K562 (cell line): ENCODE measurements around the gene MYO16. TPM values are rescaled to one million over a fixed set of nuclear protein-coding genes. Genes with fewer than 3 reads are reported as not detected.
A peak's percentile ranks its signal among the peaks of the same experiment; 100 is the strongest.

Experiments
- ARID1B ChIP-seq: fragments of 450-650 bp; IDR thresholded peaks from 2 replicates; pipeline ENCODE4 v1.6.1; 2016; ENCODE audit warnings: antibody characterized with exemption, mild to moderate bottlenecking, inconsistent platforms
- E2F8 ChIP-seq: fragments of 450-650 bp; IDR thresholded peaks from 2 replicates; pipeline ENCODE4 v1.7.1; 2018; ENCODE audit warnings: mild to moderate bottlenecking, low read depth; ENCODE audit not compliant: partially characterized antibody
- FOXJ3 ChIP-seq: sonication (generic); formaldehyde crosslinking; IDR thresholded peaks from 2 replicates; pipeline ENCODE4 v1.4.0; 2020; ENCODE audit warnings: mild to moderate bottlenecking, missing genetic modification reagents
- UBTF ChIP-seq, 2 experiments: IDR thresholded peaks; 2 replicates each; pipeline ENCODE4 v1.6.1; 2012; ENCODE audit warnings: improper control_type of control experiment in 2 of 2, low read depth in 2 of 2, low read length in 2 of 2, borderline replicate concordance in 1 of 2
- ZNF133 ChIP-seq: fragments of 250-450 bp; sonication (Bioruptor Pico); IDR thresholded peaks from 2 replicates; pipeline ENCODE4 v1.4.0; 2020; ENCODE audit warnings: mild to moderate bottlenecking
- ZNF263 ChIP-seq: sonication (generic); formaldehyde crosslinking; IDR thresholded peaks from 2 replicates; pipeline ENCODE4 v1.8.0; 2022; ENCODE audit warnings: mild to moderate bottlenecking, missing genetic modification reagents, borderline replicate concordance
- ZNF717 ChIP-seq: fragments of 250-450 bp; sonication (Bioruptor Pico); IDR thresholded peaks from 2 replicates; pipeline ENCODE4 v1.5.0; 2021
- polyA plus RNA-seq, 8 experiments: library from polyadenylated mRNA; depleted of rRNA in 4 of 8; stranded (reverse) in 5 of 8; unstranded in 3 of 8; fragments of >200 nt; fragmentation: Nextera tagmentation in 2 of 8; fragmentation: Illumina TruSeq in 1 of 8; extraction: Ambion mirVana in 2 of 8; extraction: Trizol in 1 of 8; gene quantifications; 2 replicates each; pipeline versions ENCODE4 v1.2.1 to v1.2.3, GENCODE V29; 2011 to 2014; ENCODE audit warnings: inconsistent platforms in 1 of 8, missing spikeins in 1 of 8
- total RNA-seq, 7 experiments: library from RNA; depleted of rRNA in 6 of 7; stranded (reverse); fragments of >200 nt in 6 of 7; fragmentation: Illumina TruSeq in 2 of 7; extraction: Trizol in 2 of 7; gene quantifications; 2 replicates each; pipeline versions ENCODE4 v1.2.1 to v1.2.3, GENCODE V29; 2011 to 2021; ENCODE audit warnings: low replicate concordance in 1 of 7
- TF ChIP-seq, protein P1 (sequence below), 2 experiments: fragments of 450-650 bp in 1 of 2; sonication (generic) in 1 of 2; formaldehyde crosslinking in 1 of 2; IDR thresholded peaks; 2 replicates each; pipeline versions ENCODE4 v1.7.1 to v1.9.0; 2016 to 2022; ENCODE audit warnings: inconsistent platforms in 1 of 2, mild to moderate bottlenecking in 1 of 2, missing genetic modification reagents in 1 of 2
- TF ChIP-seq, protein P2 (sequence below): fragments of 450-650 bp; formaldehyde crosslinking; IDR thresholded peaks from 2 replicates; pipeline ENCODE4 v1.4.0; 2020; ENCODE audit warnings: mild to moderate bottlenecking, mixed read lengths

MYO16 gene
- total and polyA plus RNA-seq, 9 of the 15 experiments (the other 6 are each of a cell fraction or from before 2014, with no cell fraction given) = 4.3 to 45.7 (median 12.1) TPM

- TF ChIP-seq, protein P1, sequence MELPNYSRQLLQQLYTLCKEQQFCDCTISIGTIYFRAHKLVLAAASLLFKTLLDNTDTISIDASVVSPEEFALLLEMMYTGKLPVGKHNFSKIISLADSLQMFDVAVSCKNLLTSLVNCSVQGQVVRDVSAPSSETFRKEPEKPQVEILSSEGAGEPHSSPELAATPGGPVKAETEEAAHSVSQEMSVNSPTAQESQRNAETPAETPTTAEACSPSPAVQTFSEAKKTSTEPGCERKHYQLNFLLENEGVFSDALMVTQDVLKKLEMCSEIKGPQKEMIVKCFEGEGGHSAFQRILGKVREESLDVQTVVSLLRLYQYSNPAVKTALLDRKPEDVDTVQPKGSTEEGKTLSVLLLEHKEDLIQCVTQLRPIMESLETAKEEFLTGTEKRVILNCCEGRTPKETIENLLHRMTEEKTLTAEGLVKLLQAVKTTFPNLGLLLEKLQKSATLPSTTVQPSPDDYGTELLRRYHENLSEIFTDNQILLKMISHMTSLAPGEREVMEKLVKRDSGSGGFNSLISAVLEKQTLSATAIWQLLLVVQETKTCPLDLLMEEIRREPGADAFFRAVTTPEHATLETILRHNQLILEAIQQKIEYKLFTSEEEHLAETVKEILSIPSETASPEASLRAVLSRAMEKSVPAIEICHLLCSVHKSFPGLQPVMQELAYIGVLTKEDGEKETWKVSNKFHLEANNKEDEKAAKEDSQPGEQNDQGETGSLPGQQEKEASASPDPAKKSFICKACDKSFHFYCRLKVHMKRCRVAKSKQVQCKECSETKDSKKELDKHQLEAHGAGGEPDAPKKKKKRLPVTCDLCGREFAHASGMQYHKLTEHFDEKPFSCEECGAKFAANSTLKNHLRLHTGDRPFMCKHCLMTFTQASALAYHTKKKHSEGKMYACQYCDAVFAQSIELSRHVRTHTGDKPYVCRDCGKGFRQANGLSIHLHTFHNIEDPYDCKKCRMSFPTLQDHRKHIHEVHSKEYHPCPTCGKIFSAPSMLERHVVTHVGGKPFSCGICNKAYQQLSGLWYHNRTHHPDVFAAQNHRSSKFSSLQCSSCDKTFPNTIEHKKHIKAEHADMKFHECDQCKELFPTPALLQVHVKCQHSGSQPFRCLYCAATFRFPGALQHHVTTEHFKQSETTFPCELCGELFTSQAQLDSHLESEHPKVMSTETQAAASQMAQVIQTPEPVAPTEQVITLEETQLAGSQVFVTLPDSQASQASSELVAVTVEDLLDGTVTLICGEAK (IDR thresholded peaks at IDR 0.05) = no peak
- TF ChIP-seq, protein P1 (CRISPR knock-in tag; IDR thresholded peaks at IDR 0.05) = no peak
- no peak for TF ChIP-seq FOXJ3 (CRISPR knock-in tag)
- no peak for TF ChIP-seq UBTF (IDR thresholded peaks at IDR 0.05; ENCODE audit: borderline replicate concordance in 1 of 2, low read depth in 2 of 2, low read length in 2 of 2)
- no peak for TF ChIP-seq ZNF133 (CRISPR knock-in tag)
- no peak for TF ChIP-seq E2F8
- TF ChIP-seq, protein P2, sequence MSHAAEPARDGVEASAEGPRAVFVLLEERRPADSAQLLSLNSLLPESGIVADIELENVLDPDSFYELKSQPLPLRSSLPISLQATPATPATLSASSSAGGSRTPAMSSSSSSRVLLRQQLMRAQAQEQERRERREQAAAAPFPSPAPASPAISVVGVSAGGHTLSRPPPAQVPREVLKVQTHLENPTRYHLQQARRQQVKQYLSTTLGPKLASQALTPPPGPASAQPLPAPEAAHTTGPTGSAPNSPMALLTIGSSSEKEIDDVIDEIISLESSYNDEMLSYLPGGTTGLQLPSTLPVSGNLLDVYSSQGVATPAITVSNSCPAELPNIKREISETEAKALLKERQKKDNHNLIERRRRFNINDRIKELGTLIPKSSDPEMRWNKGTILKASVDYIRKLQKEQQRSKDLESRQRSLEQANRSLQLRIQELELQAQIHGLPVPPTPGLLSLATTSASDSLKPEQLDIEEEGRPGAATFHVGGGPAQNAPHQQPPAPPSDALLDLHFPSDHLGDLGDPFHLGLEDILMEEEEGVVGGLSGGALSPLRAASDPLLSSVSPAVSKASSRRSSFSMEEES (CRISPR knock-in tag) = no peak
- no peak for TF ChIP-seq ZNF717 (CRISPR knock-in tag)
- TF ChIP-seq ZNF263 (CRISPR knock-in tag) = no peak
- peak; percentile 97 for TF ChIP-seq ARID1B
Observed at GRCh38 chr13:108769213-108770070, 140.0 kb downstream of the MYO16 start (continued).
